ENCODE results near the gene AGBL1.

GRCh38 chr15:86311568-86312280, 232.1 kb downstream of the AGBL1 start:
- TF ChIP-seq CTCF (conservative IDR thresholded peaks at IDR 0.05) = no peak
- TF ChIP-seq EZH2 (IDR thresholded peaks at IDR 0.05; ENCODE audit: low read depth) = no peak

All from PC-9 (cell line).